Keratinocyte (primary cell): ENCODE results near the gene RARA. TPM values are rescaled to one million over a fixed set of nuclear protein-coding genes. Genes with fewer than 3 reads are reported as not detected.

Source experiments
- DNase-seq: peaks from one replicate; pipeline ENCODE4 v3.0.0-alpha.2; 2011; ENCODE audit warnings: low read depth, missing footprints, low spot score
- FAIRE-seq: peaks from 2 replicates; lab custom pipeline; 2011; peaks lifted over from hg19 to GRCh38; lab: Jason Lieb, UNC
- H2AFZ ChIP-seq: 2 replicates; pipeline ENCODE4 v1.6.0; 2012; ENCODE audit warnings: low read length, control low read depth, inconsistent platforms; ENCODE audit not compliant: control insufficient read depth
- H3K27ac ChIP-seq: 2 replicates; pipeline ENCODE4 v1.5.1; 2011; ENCODE audit warnings: low read length; ENCODE audit not compliant: control insufficient read depth, insufficient read depth
- H3K27me3 ChIP-seq: 3 replicates; pipeline ENCODE4 v1.6.0; 2011; ENCODE audit warnings: low read length; ENCODE audit not compliant: control insufficient read depth, insufficient read depth; ENCODE audit errors: extremely low read depth
- H3K36me3 ChIP-seq, 2 experiments: 2 replicates in 1 of 2; 3 replicates in 1 of 2; pipeline ENCODE4 v1.5.1; 2011; ENCODE audit warnings: low read length in 2 of 2, mild to moderate bottlenecking in 1 of 2; ENCODE audit not compliant: control insufficient read depth in 2 of 2, insufficient read depth in 2 of 2; ENCODE audit errors: extremely low read depth in 1 of 2
- H3K4me1 ChIP-seq: 3 replicates; pipeline ENCODE4 v1.5.1; 2011; ENCODE audit warnings: low read length; ENCODE audit not compliant: control insufficient read depth, insufficient read depth; ENCODE audit errors: extremely low read depth
- H3K4me2 ChIP-seq: 3 replicates; pipeline ENCODE4 v1.6.0; 2011; ENCODE audit warnings: low read depth, low read length; ENCODE audit not compliant: control insufficient read depth, insufficient read depth; ENCODE audit errors: extremely low read depth
- H3K4me3 ChIP-seq, 3 experiments: fragments of 200-600 bp in 1 of 3; sonication (generic) in 1 of 3; 2 replicates in 2 of 3; 3 replicates in 1 of 3; pipeline ENCODE4 v1.5.1; 2011 to 2016; ENCODE audit warnings: low read length in 3 of 3, mild to moderate bottlenecking in 3 of 3, control low read depth in 2 of 3, inconsistent platforms in 1 of 3, low read depth in 1 of 3, mixed read lengths in 1 of 3, mixed run types in 1 of 3, moderate library complexity in 1 of 3; ENCODE audit not compliant: control insufficient read depth in 2 of 3, insufficient read depth in 2 of 3; ENCODE audit errors: extremely low read depth in 1 of 3
- H3K79me2 ChIP-seq: 2 replicates; pipeline ENCODE4 v1.6.0; 2012; ENCODE audit warnings: low read length; ENCODE audit not compliant: control insufficient read depth, insufficient read depth
- H3K9ac ChIP-seq: 3 replicates; pipeline ENCODE4 v1.6.0; 2011; ENCODE audit warnings: low read length; ENCODE audit not compliant: control insufficient read depth, insufficient read depth; ENCODE audit errors: extremely low read depth
- H3K9me1 ChIP-seq: 3 replicates; pipeline ENCODE4 v1.6.0; 2011; ENCODE audit warnings: low read length; ENCODE audit not compliant: control insufficient read depth, insufficient read depth; ENCODE audit errors: extremely low read depth
- H3K9me3 ChIP-seq: 2 replicates; pipeline ENCODE4 v1.5.1; 2012; ENCODE audit warnings: low read depth, low read length; ENCODE audit not compliant: control insufficient read depth
- H4K20me1 ChIP-seq: 3 replicates; pipeline ENCODE4 v1.6.0; 2011; ENCODE audit warnings: low read length; ENCODE audit not compliant: control insufficient read depth, insufficient read depth; ENCODE audit errors: extremely low read depth
- EZH2 ChIP-seq: IDR thresholded peaks from one replicate; pipeline ENCODE4 v1.6.1; 2012; ENCODE audit warnings: inconsistent platforms, mild to moderate bottlenecking, low read length, moderate library complexity
- dilution Hi-C: fragments of 300-500 bp; cut with MboI; formaldehyde crosslinking; loops from one replicate; pipeline ENCODE4 v1.7.0; 2020; ENCODE audit warnings: low sequenced_read_pairs; ENCODE audit not compliant: extremely low pct_ligation_motif_present
- polyA plus RNA-seq, 5 experiments: library from polyadenylated mRNA; depleted of rRNA in 3 of 5; stranded (reverse) in 3 of 5; stranded (forward) in 1 of 5; unstranded in 1 of 5; fragments of >200 nt; gene quantifications; 1 replicate in 1 of 5; 2 replicates in 3 of 5; 3 replicates in 1 of 5; pipeline versions ENCODE4 v1.2.1 to v1.2.3, GENCODE V29; 2011 to 2012; ENCODE audit warnings: missing spikeins in 2 of 5, low read depth in 1 of 5, low replicate concordance in 1 of 5
- TF ChIP-seq, protein P1 (sequence below), 3 experiments: IDR thresholded peaks in 1 of 3; conservative IDR thresholded peaks in 1 of 3; optimal IDR thresholded peaks in 1 of 3; 2 replicates in 2 of 3; 3 replicates in 1 of 3; pipeline versions ENCODE3 to v1.5.1; 2011; ENCODE audit warnings: low read length in 3 of 3, mild to moderate bottlenecking in 3 of 3, moderate library complexity in 2 of 3, control low read depth in 1 of 3, inconsistent platforms in 1 of 3; ENCODE audit not compliant: insufficient read depth in 2 of 3; ENCODE audit errors: extremely low read depth in 1 of 3

RARA gene
- polyA plus RNA-seq, 1 donor (not counting 4 experiments of a cell fraction or from before 2014, with no cell fraction given), result 3.8 TPM

DNA sequence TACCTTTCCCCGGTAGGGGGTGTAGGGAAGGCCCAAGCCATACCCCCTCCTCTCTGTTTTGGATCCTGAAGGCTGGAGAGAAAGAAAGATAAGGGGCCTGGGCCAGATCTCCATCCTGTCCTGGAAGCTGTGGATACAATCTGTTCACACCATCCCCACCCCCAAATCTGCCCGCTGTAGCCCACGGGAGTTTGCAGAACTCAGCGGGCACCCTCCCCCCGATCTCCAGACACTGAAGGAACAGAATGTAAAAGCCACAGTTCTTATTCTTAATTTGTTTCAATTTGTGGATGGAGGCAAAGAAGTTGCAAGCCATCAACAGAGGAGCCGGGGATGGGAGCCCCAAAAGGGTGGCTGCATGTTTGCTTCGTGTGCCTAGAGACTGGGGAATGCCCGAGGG, 28.4 kb downstream of the RARA start:
- FAIRE-seq (no peak), DNase-seq (no peak)
- Histone ChIP-seq H3K79me2 (peaks cover 28% of the 10 kb centered on the region), H3K9me3 (no peaks in the 10 kb centered on the region), H3K9ac (no peak overlapping the region), H3K27ac (no peak overlapping the region), H3K4me3 (no peak overlapping the region), H3K36me3 (peaks cover 0 to 8% of the 10 kb centered on the region in 2 experiments), H4K20me1 (peaks cover 3% of the 10 kb centered on the region), H2AFZ (no peak overlapping the region), H3K4me1 (peaks cover 27% of the 10 kb centered on the region), H3K27me3 (no peaks in the 10 kb centered on the region), H3K9me1 (no peaks in the 10 kb centered on the region), H3K4me2 (no peak overlapping the region)
- no peak for TF ChIP-seq EZH2
- TF ChIP-seq, protein P1, sequence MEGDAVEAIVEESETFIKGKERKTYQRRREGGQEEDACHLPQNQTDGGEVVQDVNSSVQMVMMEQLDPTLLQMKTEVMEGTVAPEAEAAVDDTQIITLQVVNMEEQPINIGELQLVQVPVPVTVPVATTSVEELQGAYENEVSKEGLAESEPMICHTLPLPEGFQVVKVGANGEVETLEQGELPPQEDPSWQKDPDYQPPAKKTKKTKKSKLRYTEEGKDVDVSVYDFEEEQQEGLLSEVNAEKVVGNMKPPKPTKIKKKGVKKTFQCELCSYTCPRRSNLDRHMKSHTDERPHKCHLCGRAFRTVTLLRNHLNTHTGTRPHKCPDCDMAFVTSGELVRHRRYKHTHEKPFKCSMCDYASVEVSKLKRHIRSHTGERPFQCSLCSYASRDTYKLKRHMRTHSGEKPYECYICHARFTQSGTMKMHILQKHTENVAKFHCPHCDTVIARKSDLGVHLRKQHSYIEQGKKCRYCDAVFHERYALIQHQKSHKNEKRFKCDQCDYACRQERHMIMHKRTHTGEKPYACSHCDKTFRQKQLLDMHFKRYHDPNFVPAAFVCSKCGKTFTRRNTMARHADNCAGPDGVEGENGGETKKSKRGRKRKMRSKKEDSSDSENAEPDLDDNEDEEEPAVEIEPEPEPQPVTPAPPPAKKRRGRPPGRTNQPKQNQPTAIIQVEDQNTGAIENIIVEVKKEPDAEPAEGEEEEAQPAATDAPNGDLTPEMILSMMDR (optimal IDR thresholded peaks at IDR 0.05 in 1 of 3, IDR thresholded peaks at IDR 0.05 in 1 of 3, conservative IDR thresholded peaks at IDR 0.05 in 1 of 3; ENCODE audit: extremely low read depth in 1 of 3, insufficient read depth in 2 of 3, low read length in 3 of 3), result no peak
- dilution Hi-C loops, result no loop called here

DNA sequence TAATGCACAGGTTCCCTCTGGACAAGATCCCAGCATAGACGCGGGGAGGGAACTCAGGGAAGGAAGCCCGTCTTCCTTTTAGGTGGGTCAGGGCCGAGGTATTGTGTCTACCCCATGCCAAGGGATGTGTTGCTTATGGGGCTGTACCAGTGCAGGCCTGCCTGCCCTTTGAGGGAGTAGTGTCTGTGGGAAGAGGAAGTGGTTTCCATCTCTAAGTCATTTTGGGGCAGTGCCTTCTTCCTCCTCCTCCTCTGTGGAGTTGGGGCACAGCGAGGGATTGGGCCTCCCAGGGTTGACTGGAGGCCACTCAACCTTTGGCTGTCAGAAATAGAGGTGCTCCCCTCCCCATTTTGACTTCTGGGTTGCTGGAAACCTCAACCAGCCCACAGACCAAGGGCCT, 29.1 kb downstream of the RARA start:
- H3K27me3 ChIP-seq, result no peaks in the 10 kb centered on the region
- H3K27ac ChIP-seq, result no peak overlapping the region
- no peak overlapping the region for H2AFZ ChIP-seq
- no peaks in the 10 kb centered on the region for H3K9me1 ChIP-seq
- peaks cover 29% of the 10 kb centered on the region for H3K79me2 ChIP-seq
- no peaks in the 10 kb centered on the region for H3K9me3 ChIP-seq
- no peak overlapping the region for H3K9ac ChIP-seq
- H3K4me1 ChIP-seq, result peaks cover 33% of the 10 kb centered on the region
- TF ChIP-seq, protein P1 (optimal IDR thresholded peaks at IDR 0.05 in 1 of 3, IDR thresholded peaks at IDR 0.05 in 1 of 3, conservative IDR thresholded peaks at IDR 0.05 in 1 of 3; ENCODE audit: extremely low read depth in 1 of 3, insufficient read depth in 2 of 3, low read length in 3 of 3), result no peak
- TF ChIP-seq EZH2, result no peak
- peaks cover 0 to 8% of the 10 kb centered on the region in 2 experiments for H3K36me3 ChIP-seq
- dilution Hi-C loops, result no loop called here
- DNase-seq (no peak), FAIRE-seq (peak; percentile 32)
- no peak overlapping the region for H3K4me2 ChIP-seq
- no peak overlapping the region for H3K4me3 ChIP-seq
- peaks cover 3% of the 10 kb centered on the region for H4K20me1 ChIP-seq
